ENCODE data around the gene MAGI2. TPM values are rescaled to one million over a fixed set of nuclear protein-coding genes. Genes with fewer than 3 reads are reported as not detected.
A peak's percentile ranks its signal among the peaks of the same experiment; 100 is the strongest.

The MAGI2 gene
- total RNA-seq, 1 donor from 2014 or later: 0.80 TPM

DNA sequence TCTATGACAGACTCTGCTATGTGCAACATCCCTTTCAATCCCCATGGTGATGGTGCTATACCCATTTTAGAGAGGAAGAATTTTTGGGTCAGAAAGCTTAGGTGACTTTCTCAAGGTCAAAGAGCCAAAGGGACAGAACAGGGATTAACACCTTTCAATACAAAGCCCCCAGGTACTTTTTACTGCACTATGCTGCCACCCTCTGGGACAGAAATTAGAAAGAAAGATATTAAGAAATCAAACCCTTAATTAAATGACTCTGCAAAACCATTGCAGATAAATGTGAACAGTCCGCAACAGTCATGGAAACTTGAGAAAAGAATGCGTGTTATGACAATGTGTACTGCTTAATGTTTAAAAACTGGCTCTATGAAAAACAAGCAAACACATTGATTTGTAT, 673.7 kb downstream of the MAGI2 start:
- ATAC-seq: no peak

DNA sequence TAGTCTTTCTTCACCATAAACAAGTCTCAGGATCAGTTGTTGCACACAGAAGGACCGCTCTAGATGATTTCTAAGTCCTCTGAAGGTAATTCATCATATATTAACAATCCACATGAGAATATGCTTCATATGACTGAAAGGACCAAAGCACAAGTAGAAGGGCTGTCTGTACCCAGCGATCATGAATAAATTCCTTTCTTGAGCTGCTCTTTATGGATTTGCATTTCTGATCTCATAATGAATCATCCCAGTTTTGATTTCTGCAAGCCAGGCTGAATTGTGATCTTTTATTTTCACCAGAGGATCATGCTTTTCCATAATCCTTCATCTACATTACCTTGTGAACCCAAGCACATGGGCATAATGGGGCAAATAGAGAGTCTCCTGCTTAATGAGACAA, 675.6 kb downstream of the MAGI2 start:
- peak; percentile 26 for ATAC-seq

DNA sequence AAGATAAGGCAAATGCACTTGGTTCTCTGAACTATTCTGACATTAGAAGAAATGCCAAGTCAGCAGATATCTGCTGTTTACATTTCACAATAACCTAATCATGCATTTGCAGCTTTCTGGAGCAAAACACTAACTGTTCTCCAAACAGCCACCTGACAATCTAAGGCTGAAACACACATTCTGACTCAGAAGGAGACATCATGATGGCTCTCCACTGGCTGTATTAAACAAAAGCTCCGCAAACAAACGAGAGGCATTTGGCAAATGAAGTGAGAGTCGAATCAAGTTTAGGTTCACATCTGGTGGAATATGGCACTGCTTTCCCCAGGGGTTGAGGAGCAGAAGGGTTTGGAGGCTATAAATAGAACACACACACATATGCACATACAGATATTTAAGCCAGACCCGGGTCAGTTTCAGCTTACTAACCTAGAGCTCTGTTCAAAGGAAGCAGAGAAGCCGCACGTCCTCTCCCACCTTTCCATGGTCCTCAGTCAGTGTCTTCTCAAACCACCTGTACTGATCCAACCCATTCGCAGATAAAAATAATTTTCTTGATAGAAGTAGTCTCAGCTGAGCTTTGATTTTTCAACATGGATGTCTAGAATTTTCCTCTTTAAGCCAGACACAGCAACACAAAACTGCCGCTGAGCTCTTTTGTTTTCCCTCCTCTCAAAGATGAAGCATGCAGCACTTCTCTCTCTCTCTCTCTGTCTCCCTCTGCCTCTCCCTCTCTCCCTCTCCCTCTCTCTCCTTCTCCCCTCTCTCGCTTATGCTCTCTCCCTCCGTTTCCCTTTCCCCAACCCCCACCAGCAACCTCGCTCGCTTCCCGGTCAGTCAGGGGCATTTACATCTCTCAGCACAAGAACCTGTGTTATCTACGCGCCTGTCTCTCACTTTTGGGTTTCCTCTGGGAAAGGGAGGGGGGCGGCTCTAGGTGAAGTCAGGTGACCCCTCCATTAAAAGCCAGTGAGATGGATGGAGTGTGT, 682.8 kb downstream of the MAGI2 start:
- ATAC-seq: no peak

DNA sequence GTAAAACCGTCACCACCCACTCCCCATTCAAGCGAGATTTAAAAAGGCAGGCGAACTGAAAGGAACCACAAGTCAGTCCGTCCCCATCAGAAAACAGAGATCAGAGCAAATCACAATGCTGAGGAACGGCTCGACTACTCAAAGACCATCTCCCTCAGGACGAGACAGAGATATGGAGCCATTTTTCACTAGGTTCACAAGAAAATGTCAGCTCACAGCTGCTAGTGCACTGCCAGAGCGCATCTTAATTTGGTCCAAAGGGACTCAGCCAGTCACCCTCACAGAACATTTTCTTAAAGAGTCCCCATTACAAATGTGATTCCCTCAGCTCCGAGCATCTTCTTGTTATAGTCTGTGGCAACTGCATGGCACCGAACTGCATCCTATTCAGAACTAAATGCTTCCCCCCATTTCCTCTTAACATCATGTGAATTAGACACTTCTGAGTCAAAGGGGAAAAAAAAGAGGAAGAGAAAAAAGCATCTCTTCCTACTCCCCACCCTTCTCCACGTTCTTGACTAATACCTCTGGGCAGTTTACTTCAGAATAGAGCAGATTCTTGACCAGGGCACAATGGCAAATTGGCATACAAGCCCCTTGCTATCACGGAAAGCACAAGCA, 683.9 kb downstream of the MAGI2 start:
- no peak for ATAC-seq

DNA sequence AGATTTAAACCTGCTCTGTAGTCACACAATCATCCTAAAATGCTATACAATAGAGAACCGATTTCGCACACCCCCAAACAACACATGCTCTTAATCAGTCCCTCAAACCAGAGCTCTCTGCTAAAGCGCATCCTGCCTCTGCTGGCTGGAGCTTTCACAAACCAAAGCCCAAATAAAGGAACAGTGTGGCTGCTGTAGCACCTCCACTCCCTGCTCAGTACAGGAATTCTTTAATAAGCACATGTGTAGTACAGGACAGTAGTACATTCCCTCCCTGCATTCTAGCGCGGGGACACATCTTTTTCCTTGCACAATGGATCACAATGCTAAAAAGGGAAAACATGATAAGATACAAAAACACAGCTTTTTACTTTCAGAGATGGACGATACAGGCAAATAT, 684.6 kb downstream of the MAGI2 start:
- no peak for ATAC-seq

GRCh38 chr7:78765943-78766729, 687.3 kb downstream of the MAGI2 start:
- no peak for ATAC-seq

GRCh38 chr7:78764571-78764970, 688.9 kb downstream of the MAGI2 start:
- no peak for ATAC-seq

DNA sequence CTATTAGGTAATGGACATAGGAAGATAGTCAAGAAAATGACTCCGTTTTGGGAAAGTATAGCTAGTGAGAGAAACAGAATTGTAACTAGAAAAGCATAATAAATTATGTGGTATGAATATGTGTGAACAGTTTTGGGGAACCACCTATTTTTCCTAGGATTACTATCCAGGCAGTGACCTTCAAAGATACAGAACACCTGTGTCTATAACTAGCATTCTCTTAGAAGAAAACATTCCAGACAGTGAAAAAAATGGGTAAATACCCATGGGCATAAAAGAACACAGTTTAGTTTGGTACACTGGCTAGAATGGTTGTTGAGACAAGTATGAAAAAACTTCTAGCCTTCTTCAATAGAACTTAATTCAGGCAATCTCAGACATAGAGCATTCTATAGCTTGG, 690.8 kb downstream of the MAGI2 start:
- ATAC-seq: no peak

DNA sequence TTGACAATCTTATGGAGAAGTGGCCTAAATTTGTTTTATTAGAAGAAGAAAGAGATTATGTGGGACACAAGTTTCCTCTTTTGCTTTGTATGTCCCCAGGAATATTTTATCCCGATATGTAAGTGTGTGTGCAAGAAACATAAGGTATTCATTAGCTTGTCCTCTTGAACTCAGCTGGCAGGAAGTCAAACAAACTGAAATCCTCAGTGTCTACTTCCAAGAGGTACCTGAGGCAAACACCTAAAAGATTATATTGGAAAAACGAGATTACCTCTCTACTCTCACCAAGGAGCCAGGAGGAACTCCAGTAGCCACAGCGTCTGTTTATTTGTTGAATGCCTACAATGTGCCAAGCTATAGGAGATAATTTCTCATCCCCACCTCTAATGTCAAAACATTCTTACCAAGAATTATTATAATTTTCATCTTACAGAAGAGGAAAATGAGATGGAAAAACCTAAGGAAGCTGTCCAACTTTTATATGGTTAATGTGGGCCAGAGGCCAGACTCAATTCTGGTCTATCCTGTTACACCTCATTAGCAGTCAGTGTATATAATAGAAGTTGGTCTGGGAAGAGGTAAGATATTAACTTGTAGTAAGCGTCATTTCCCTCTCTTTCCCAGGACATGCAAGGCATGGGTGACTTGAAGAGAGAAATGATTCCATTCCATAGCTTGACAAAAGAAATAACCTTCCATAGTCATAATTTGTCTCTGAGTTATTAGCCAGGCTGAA, 692.7 kb downstream of the MAGI2 start:
- no peak for ATAC-seq

DNA sequence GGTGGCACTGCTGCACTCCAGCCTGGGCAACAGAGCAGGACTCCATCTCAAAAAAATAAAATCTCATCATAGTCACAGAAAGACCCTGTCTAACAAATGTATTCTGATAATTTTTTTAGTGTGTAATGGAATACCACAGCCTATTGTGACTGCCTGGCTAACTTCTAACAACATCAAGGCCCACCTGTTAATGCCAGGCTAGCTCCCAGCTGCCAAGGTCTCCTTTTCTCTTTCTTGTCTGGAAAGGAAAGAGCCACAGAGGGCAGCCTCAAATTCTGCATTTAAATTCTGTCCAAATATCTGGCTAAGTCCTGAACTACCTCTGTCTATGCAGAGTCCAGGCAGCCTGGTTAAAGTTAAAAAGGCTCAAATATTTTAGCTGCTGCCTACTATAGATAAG, 700.9 kb downstream of the MAGI2 start:
- ATAC-seq: no peak

DNA sequence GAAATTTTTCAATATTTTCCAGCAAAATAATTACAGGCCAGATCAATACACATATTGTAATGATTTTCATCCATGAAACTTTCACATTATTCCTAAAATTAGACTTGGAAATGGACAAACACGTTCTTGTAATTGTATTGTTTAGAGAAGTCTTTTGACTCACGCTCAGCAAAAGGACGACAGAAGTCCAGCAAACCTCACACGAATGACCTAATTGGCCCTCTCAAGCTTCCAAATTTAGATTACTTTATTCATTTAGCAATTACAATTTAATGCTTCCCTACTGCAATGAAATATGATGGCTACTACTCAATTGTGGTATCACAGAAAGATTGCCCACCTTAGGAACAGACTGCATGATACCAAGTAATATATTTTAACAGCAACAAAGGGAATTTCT, 702.2 kb downstream of the MAGI2 start:
- no peak for ATAC-seq

DNA sequence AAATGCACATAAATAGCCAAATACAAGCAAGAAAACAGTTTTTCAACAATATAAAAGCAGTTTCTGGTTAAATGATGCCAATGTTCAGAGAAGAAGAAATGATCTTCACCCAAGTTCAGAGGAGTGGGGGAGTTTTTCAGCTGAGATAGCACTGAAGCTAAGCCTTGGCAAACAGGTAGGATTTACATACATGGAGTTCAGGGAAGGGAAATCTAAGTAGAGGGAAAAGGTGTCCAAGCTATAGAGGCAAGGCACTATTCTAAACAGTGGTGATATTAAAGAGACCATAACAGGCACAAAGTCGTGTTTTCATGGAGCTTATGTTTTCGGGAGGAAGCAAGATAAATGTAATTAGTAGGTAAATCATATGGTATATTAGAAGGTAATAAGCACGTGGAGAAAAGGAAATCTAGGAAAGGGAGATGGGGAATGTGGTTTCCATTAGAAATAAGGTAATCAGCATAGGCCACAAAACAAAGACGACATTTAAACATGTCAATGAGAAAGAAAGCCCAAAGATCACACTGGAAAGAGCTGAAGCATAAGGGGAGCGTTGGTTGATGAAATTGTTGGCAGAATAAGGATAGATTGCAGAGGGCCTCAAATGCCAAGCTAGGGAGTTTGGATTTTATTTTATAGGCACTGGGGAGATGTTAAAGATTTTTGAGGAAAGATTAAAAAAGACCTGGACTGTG, 704.3 kb downstream of the MAGI2 start:
- ATAC-seq: no peak

DNA sequence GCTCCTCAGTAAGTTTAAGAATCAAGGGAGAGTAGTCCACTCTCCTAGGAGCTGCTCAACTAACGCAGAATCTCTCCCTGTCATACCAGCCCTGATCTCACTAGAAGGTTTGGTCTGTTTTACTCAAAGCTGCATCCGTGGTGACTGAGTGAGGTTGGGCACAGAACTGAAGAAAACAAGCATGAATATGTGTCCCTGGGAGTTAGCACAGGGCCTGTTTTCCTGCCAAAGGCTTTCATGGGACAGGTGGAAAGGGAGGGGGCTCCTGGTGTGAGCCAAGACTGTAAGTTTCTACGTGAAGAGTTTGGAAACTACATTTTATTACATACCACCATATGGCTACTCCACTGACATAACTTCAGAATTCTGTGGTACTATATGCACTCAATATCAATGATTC, 705.9 kb downstream of the MAGI2 start:
- no peak for ATAC-seq

DNA sequence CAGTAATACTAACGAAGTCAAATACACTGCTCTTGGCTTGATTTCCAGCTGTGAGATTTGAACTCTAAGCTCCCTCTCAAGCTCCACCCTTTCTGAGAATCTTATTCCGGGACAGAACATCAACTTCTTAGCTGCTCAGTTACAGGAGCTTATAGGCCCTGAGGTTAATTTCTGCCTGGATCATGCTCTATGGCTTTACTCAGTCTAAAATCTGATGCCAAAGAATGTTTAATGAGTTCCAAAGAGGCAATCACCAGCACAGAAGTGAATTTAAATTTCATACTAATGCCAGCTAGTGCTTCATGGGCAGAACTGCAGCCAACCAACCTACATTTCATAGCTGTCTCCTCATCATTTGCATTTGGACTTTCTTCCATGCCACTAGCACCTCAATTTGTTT, 707.2 kb downstream of the MAGI2 start:
- no peak for ATAC-seq

GRCh38 chr7:78742694-78743093, 710.8 kb downstream of the MAGI2 start:
- no peak for ATAC-seq

GRCh38 chr7:78736548-78736947, 716.9 kb downstream of the MAGI2 start:
- no peak for ATAC-seq

GRCh38 chr7:78734626-78735025, 718.8 kb downstream of the MAGI2 start:
- no peak for ATAC-seq

- no peak for ATAC-seq
These were observed 733.4 kb downstream of the MAGI2 start for GRCh38 chr7:78720066-78720465.

DNA sequence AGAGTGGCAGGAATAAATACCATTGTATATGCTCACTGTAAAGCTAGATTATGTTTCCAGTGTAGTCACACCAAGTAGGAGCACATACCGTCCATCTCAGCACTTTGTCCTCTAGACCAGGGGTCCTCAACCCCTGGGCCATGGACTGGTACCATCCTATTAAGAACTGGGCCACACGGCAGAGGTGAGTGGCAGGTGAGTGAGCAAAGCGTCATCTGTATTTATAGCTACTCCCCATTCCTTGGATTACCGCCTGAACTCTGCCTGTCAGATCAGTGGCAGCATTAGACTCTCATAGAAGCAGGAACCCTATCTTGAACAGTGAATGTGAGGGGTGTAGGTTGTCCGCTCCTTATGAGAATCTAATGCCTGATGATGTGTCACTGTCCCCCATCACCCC, 735.3 kb downstream of the MAGI2 start:
- ATAC-seq: no peak

DNA sequence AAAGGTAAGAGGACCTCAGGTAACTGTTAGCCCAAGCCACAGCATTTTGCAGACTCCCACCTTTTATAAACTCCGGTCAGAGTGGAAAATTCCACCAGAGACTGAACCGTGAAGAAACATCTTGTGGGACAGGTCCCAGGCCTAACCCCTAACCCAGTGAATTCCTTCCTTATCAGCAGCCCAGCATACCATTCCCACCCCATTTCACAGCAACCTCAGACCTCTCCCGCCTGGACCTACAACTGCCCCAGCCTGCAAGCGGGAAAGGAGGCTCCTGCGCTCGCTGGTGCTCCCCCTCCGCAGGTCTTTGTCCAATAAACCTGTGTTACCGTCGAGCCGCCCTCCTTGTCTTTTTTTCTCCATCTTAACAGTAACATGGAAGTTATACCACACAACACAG, 736.6 kb downstream of the MAGI2 start:
- no peak for ATAC-seq

- no peak for ATAC-seq
These were observed 739.1 kb downstream of the MAGI2 start for GRCh38 chr7:78714356-78714755.

- ATAC-seq: no peak
These were observed 741.4 kb downstream of the MAGI2 start for GRCh38 chr7:78712111-78712510.
